Astrocyte of the spinal cord (primary cell): Measurements from ENCODE around the gene TOX2.
A peak's percentile ranks its signal among the peaks of the same experiment; 100 is the strongest.

Experiments used
- DNase-seq: peaks from one replicate; pipeline ENCODE4 v3.0.0; 2011; ENCODE audit warnings: low read depth, low spot score
- H3K4me3 ChIP-seq: 2 replicates; pipeline ENCODE4 v1.5.1; 2011; ENCODE audit warnings: low read depth, mild to moderate bottlenecking, low read length, moderate library complexity
- in situ Hi-C: cut with HindIII; loops from 2 replicates; pipeline ENCODE4 v1.10.0; 2017; ENCODE audit warnings: low sequenced_read_pairs
- TF ChIP-seq, protein P1 (sequence below): IDR thresholded peaks from 2 replicates; pipeline ENCODE4 v1.5.1; 2012; ENCODE audit warnings: low read depth, mild to moderate bottlenecking, low read length, inconsistent platforms

Gene TOX2

DNA sequence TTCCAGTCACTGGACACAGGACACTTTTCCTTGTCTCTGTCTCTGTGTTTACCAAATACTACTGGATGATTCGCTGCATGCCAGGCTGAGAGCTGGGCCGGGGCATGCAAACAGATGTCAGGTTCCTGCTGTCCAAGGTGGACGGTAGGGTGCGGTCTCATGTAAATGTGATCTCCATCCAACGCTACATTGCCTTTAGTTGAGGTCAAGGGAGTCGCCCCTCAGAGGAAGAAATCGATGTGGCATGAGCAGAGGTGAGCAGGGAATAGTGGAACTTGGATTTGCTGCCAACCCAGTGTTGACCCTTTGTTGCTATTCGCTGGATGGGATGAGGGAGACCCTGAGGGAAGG, 9.8 kb upstream of the TOX2 start:
- no peak overlapping the region for H3K4me3 ChIP-seq
- TF ChIP-seq, protein P1, sequence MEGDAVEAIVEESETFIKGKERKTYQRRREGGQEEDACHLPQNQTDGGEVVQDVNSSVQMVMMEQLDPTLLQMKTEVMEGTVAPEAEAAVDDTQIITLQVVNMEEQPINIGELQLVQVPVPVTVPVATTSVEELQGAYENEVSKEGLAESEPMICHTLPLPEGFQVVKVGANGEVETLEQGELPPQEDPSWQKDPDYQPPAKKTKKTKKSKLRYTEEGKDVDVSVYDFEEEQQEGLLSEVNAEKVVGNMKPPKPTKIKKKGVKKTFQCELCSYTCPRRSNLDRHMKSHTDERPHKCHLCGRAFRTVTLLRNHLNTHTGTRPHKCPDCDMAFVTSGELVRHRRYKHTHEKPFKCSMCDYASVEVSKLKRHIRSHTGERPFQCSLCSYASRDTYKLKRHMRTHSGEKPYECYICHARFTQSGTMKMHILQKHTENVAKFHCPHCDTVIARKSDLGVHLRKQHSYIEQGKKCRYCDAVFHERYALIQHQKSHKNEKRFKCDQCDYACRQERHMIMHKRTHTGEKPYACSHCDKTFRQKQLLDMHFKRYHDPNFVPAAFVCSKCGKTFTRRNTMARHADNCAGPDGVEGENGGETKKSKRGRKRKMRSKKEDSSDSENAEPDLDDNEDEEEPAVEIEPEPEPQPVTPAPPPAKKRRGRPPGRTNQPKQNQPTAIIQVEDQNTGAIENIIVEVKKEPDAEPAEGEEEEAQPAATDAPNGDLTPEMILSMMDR, result no peak
- no peak for DNase-seq
- in situ Hi-C loops, result no loop called here

DNA sequence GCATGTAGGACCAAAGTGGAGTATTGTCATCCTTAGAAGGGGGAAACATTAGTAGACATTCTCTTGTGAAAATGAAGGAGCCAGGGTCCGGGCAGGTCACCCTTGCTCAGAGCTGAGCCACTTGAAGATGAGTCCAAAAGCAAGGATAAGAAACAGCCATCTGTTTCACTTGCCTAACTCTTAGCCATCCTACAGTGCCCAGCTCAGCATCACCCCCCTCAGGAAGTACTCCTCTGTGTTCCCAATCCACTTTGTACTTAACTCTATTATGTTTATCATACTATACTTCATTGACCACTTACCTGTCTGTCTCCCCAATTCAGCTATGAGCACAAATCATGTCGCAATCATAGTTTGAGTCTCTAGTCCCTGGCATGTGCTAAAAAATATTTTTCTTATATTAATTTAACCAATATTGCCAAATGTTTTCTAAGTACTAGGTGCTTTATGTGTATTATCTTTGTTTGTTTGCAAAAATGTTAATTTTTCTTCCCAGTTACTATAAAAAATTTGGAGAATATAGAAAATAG, 8.1 kb upstream of the TOX2 start:
- no peak overlapping the region for H3K4me3 ChIP-seq
- TF ChIP-seq, protein P1, result no peak
- in situ Hi-C loops, result no loop called here
- no peak for DNase-seq

DNA sequence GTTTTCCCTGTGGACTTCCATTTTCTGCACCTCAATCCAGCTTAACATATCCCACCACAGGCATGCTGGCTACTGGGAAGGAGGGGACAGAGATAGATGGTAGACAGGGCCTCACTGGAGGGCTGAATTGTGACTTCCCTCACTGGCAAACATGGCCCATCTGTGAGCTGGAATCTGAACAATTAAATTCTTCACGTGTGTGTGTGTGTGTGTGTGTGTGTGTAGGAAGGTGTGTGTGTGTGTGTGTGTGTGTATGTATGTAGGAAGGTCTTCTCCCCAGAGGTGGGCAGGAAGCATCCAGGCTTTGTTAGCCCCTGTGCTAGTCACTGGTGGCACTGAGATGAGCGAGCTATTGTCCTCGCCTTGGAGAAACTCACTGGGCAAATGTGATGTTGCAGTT, 5.4 kb upstream of the TOX2 start:
- H3K4me3 ChIP-seq, result no peak overlapping the region
- in situ Hi-C loops, result no loop called here
- TF ChIP-seq, protein P1, result no peak
- no peak for DNase-seq

DNA sequence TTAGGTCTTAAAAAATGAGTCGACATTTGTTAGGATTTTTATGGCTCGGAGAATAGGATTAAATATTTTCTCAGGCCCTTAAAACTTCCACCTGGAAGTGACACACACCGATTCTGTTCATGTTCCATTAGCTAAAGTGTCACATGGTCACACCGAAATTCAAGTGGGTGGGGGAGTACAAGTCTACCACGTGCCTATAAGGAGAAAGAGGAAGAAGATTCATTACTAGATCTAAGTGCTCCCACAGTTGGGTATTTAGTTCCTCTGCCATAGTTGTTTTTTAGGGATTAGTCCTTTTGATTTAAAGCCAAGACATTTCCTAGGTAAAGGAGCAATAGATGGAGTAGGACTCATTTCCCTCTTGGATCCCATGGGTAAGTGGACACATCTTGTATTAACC, 4.9 kb upstream of the TOX2 start:
- TF ChIP-seq, protein P1, result no peak
- in situ Hi-C loops, result no loop called here
- DNase-seq, result no peak
- no peak overlapping the region for H3K4me3 ChIP-seq

DNA sequence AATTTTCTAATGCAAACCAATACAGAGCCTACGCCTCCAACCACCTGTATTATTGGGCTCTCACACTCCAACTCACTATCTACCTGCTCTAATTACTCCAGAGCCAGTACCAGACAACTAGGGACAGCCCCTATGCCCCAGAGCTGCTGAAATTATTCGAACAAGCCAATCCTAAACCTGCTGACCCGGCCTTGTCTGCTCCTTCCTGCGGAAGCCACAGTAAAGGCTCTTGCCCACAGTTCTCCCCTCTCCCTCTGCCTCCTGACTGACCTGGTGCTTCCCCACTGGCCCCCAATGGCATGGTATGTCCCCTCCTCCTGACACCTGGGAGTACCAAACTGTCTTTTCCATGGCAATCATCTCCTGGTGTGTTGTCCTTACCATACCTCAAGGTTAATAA, 4.1 kb upstream of the TOX2 start:
- H3K4me3 ChIP-seq, result no peak overlapping the region
- DNase-seq, result no peak
- TF ChIP-seq, protein P1, result no peak
- in situ Hi-C loops, result no loop called here

DNA sequence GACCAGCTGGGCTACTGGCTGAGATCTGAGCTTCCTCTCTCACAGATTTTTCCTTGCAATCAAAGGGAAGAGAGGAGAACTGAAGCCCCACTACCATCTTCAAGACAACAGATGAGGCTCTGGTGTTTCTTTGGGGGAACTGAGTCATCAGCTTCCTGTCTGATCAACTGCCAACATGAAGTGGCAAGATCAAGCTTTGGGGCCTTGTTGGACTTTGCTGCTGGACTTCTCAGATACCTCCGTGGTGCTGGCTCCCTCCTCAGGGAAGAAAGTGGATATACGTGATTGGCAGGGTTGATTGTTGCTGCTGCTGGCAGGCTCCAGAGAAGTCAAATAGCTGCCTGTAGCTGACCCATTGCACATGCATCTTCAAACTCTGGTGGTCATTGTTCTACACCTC, 3.6 kb upstream of the TOX2 start:
- peak; percentile 58 for DNase-seq
- TF ChIP-seq, protein P1, result peak; percentile 9
- in situ Hi-C loops, result no loop called here
- H3K4me3 ChIP-seq, result no peak overlapping the region
